HEK293 (cell line): ENCODE measurements around the gene AP2M1.

Source experiments
- EGR2 ChIP-seq: fragments of 450-650 bp; formaldehyde crosslinking; IDR thresholded peaks from 2 replicates; pipeline ENCODE4 v1.5.1; 2016; ENCODE audit warnings: low read depth, missing biosample characterization, missing genetic modification characterization
- ELK4 ChIP-seq: IDR thresholded peaks from 2 replicates; pipeline ENCODE4 v1.6.1; 2011; ENCODE audit warnings: mild to moderate bottlenecking, low read depth, low read length, borderline replicate concordance
- FEZF1 ChIP-seq: fragments of 450-650 bp; formaldehyde crosslinking; IDR thresholded peaks from 2 replicates; pipeline ENCODE4 v1.5.1; 2016; ENCODE audit warnings: missing biosample characterization, missing genetic modification characterization
- GLI2 ChIP-seq: fragments of 450-650 bp; formaldehyde crosslinking; IDR thresholded peaks from 2 replicates; pipeline ENCODE4; 2017; ENCODE audit warnings: missing biosample characterization, missing genetic modification characterization, low read depth, borderline replicate concordance
- INSM2 ChIP-seq: fragments of 450-650 bp; formaldehyde crosslinking; IDR thresholded peaks from 2 replicates; pipeline ENCODE4 v1.5.1; 2016; ENCODE audit warnings: missing biosample characterization, missing genetic modification characterization
- OSR2 ChIP-seq: fragments of 450-650 bp; formaldehyde crosslinking; IDR thresholded peaks from 2 replicates; pipeline ENCODE4 v1.5.1; 2016; ENCODE audit warnings: missing biosample characterization, missing genetic modification characterization
- PATZ1 ChIP-seq: fragments of 450-650 bp; formaldehyde crosslinking; IDR thresholded peaks from 2 replicates; pipeline ENCODE4 v1.5.1; 2016; ENCODE audit warnings: missing biosample characterization, missing genetic modification characterization
- WT1 ChIP-seq: fragments of 450-650 bp; formaldehyde crosslinking; IDR thresholded peaks from 2 replicates; pipeline ENCODE4 v1.5.1; 2016; ENCODE audit warnings: missing biosample characterization, missing genetic modification characterization
- ZBTB44 ChIP-seq: fragments of 450-650 bp; IDR thresholded peaks from 2 replicates; pipeline ENCODE4 v1.5.1; 2018; ENCODE audit warnings: missing biosample characterization, mild to moderate bottlenecking, missing genetic modification characterization
- ZBTB8A ChIP-seq: fragments of 450-650 bp; formaldehyde crosslinking; IDR thresholded peaks from 2 replicates; pipeline ENCODE4 v1.5.1; 2016; ENCODE audit warnings: missing biosample characterization, missing genetic modification characterization
- ZFP69B ChIP-seq: fragments of 450-650 bp; formaldehyde crosslinking; IDR thresholded peaks from 2 replicates; pipeline ENCODE4 v1.5.1; 2016; ENCODE audit warnings: missing biosample characterization, missing genetic modification characterization
- ZIC2 ChIP-seq: fragments of 450-650 bp; formaldehyde crosslinking; IDR thresholded peaks from 2 replicates; pipeline ENCODE4 v1.5.1; 2016; ENCODE audit warnings: missing biosample characterization, missing genetic modification characterization
- ZNF121 ChIP-seq: fragments of 450-650 bp; formaldehyde crosslinking; IDR thresholded peaks from 2 replicates; pipeline ENCODE4 v1.5.1; 2016; ENCODE audit warnings: missing biosample characterization, missing genetic modification characterization
- ZNF132 ChIP-seq: fragments of 450-650 bp; formaldehyde crosslinking; IDR thresholded peaks from 2 replicates; pipeline ENCODE4 v1.5.1; 2017; ENCODE audit warnings: missing biosample characterization, missing genetic modification characterization, borderline replicate concordance
- ZNF175 ChIP-seq: fragments of 450-650 bp; formaldehyde crosslinking; IDR thresholded peaks from 2 replicates; pipeline ENCODE4 v1.5.1; 2016; ENCODE audit warnings: missing biosample characterization, missing genetic modification characterization
- ZNF214 ChIP-seq: fragments of 450-650 bp; formaldehyde crosslinking; IDR thresholded peaks from 2 replicates; pipeline ENCODE4 v1.5.1; 2017; ENCODE audit warnings: missing biosample characterization, mild to moderate bottlenecking, missing genetic modification characterization, borderline replicate concordance
- ZNF239 ChIP-seq: fragments of 450-650 bp; formaldehyde crosslinking; IDR thresholded peaks from 2 replicates; pipeline ENCODE4 v1.5.1; 2016; ENCODE audit warnings: missing biosample characterization, missing genetic modification characterization
- ZNF292 ChIP-seq: fragments of 450-650 bp; formaldehyde crosslinking; IDR thresholded peaks from 2 replicates; pipeline ENCODE4 v1.5.1; 2016; ENCODE audit warnings: low read depth, missing biosample characterization, missing genetic modification characterization, borderline replicate concordance
- ZNF335 ChIP-seq: fragments of 450-650 bp; formaldehyde crosslinking; conservative IDR thresholded peaks from 2 replicates; pipeline ENCODE4 v1.5.1; 2016; ENCODE audit warnings: missing biosample characterization, missing genetic modification characterization
- ZNF350 ChIP-seq: fragments of 450-650 bp; formaldehyde crosslinking; IDR thresholded peaks from 2 replicates; pipeline ENCODE4 v1.5.0; 2017; ENCODE audit warnings: missing biosample characterization, mild to moderate bottlenecking, missing genetic modification characterization
- ZNF362 ChIP-seq: fragments of 450-650 bp; formaldehyde crosslinking; IDR thresholded peaks from 2 replicates; pipeline ENCODE4 v1.5.1; 2016; ENCODE audit warnings: missing biosample characterization, missing genetic modification characterization
- ZNF529 ChIP-seq: fragments of 450-650 bp; formaldehyde crosslinking; IDR thresholded peaks from 2 replicates; pipeline ENCODE4 v1.5.1; 2017; ENCODE audit warnings: missing genetic modification characterization, missing biosample characterization; ENCODE audit not compliant: insufficient replicate concordance
- ZNF560 ChIP-seq: fragments of 450-650 bp; formaldehyde crosslinking; IDR thresholded peaks from 2 replicates; pipeline ENCODE4 v1.5.1; 2017; ENCODE audit warnings: missing biosample characterization, missing genetic modification characterization, borderline replicate concordance
- ZNF610 ChIP-seq: fragments of 450-650 bp; formaldehyde crosslinking; IDR thresholded peaks from 2 replicates; pipeline ENCODE4 v1.5.1; 2016; ENCODE audit warnings: missing biosample characterization, missing genetic modification characterization, borderline replicate concordance
- ZNF692 ChIP-seq: fragments of 450-650 bp; formaldehyde crosslinking; IDR thresholded peaks from 2 replicates; pipeline ENCODE4 v1.5.1; 2016; ENCODE audit warnings: missing biosample characterization, missing genetic modification characterization
- ZNF701 ChIP-seq: fragments of 450-650 bp; formaldehyde crosslinking; IDR thresholded peaks from 2 replicates; pipeline ENCODE4 v1.5.1; 2016; ENCODE audit warnings: missing biosample characterization, missing genetic modification characterization
- ZNF76 ChIP-seq: fragments of 450-650 bp; formaldehyde crosslinking; IDR thresholded peaks from 2 replicates; pipeline ENCODE4; 2016; ENCODE audit warnings: low read depth, missing biosample characterization, missing genetic modification characterization, borderline replicate concordance
- ZNF768 ChIP-seq: fragments of 450-650 bp; formaldehyde crosslinking; IDR thresholded peaks from 2 replicates; pipeline ENCODE4 v1.5.1; 2018; ENCODE audit warnings: missing biosample characterization, mild to moderate bottlenecking, missing genetic modification characterization
- ZNF830 ChIP-seq: fragments of 450-650 bp; IDR thresholded peaks from 2 replicates; pipeline ENCODE4 v1.5.0; 2018; ENCODE audit warnings: missing biosample characterization, missing genetic modification characterization, low read depth, mild to moderate bottlenecking, moderate library complexity
- ZSCAN30 ChIP-seq: fragments of 450-650 bp; IDR thresholded peaks from 2 replicates; pipeline ENCODE4 v1.5.1; 2018; ENCODE audit warnings: missing biosample characterization, mild to moderate bottlenecking, missing genetic modification characterization, moderate library complexity

AP2M1 gene

GRCh38 chr3:184185461-184186183, 11.0 kb downstream of the AP2M1 start (continued):
- TF ChIP-seq ZNF362 (tag by site-specific recombination), result no peak
- peak; percentile 36; the same call in 1 of the 2 replicates for TF ChIP-seq ZIC2
- TF ChIP-seq PATZ1 (tag by site-specific recombination), result peak; percentile 84
- no peak for TF ChIP-seq ZNF350 (tag by site-specific recombination)
- TF ChIP-seq ZNF830, result no peak
- no peak for TF ChIP-seq ZNF560 (tag by site-specific recombination)
- no peak for TF ChIP-seq OSR2 (tag by site-specific recombination)
- TF ChIP-seq FEZF1 (tag by site-specific recombination), result peak; percentile 39; the same call in 1 of the 2 replicates
- no peak for TF ChIP-seq ZNF214 (tag by site-specific recombination)
- TF ChIP-seq ZNF175 (tag by site-specific recombination), result no peak
- no peak for TF ChIP-seq GLI2 (tag by site-specific recombination)
- no peak for TF ChIP-seq ZNF121 (tag by site-specific recombination)
- no peak for TF ChIP-seq ZNF132
- peak; percentile 32; the same call in 1 of the 2 replicates for TF ChIP-seq ZFP69B (tag by site-specific recombination)
- no peak for TF ChIP-seq WT1
- TF ChIP-seq ZNF239 (tag by site-specific recombination), result no peak
- no peak for TF ChIP-seq ZBTB44 (tag by site-specific recombination)
- TF ChIP-seq ZNF610 (tag by site-specific recombination), result peak; percentile 49; the same call in 1 of the 2 replicates
- peak; percentile 95 for TF ChIP-seq ZNF335
- TF ChIP-seq ELK4, result no peak
- no peak; the same call in none of the 2 replicates for TF ChIP-seq ZNF692 (tag by site-specific recombination)
- no peak for TF ChIP-seq ZNF701 (tag by site-specific recombination)
- TF ChIP-seq ZNF76 (tag by site-specific recombination), result peak; percentile 87
- no peak for TF ChIP-seq EGR2
- TF ChIP-seq ZSCAN30, result peak; percentile 74
- no peak for TF ChIP-seq ZNF292 (tag by site-specific recombination)
- no peak for TF ChIP-seq ZNF768 (tag by site-specific recombination)
- TF ChIP-seq ZNF529 (tag by site-specific recombination), result no peak
- TF ChIP-seq ZBTB8A (tag by site-specific recombination), result peak; percentile 73
- no peak for TF ChIP-seq INSM2
